GM10248 (cell line): ENCODE data around the gene CELF5.

Experiments used
- CTCF ChIA-PET: fragments of 300-600 bp; sonication (Branson Sonifier 250); formaldehyde crosslinking; extraction: SDS; loops from one replicate; lab custom pipeline; 2021; ENCODE audit warnings: antibody characterized with exemption; lab: Yijun Ruan, JAX
- POLR2A ChIA-PET: fragments of 350-650 bp; sonication (Branson Sonifier 250); formaldehyde crosslinking; extraction: SDS; loops from one replicate; lab custom pipeline; 2020; ENCODE audit warnings: antibody characterized with exemption; lab: Yijun Ruan, JAX
- DNase-seq: peaks from one replicate; pipeline ENCODE4 v3.0.0; 2012; ENCODE audit errors: extremely low spot score
- CTCF ChIP-seq: IDR thresholded peaks from 2 replicates; pipeline ENCODE4 v1.5.1; 2012; ENCODE audit warnings: mild to moderate bottlenecking, low read depth; ENCODE audit errors: extremely low read depth, missing control alignments, control extremely low read depth

CELF5 gene

GRCh38 chr19:3270902-3271301, 46.4 kb downstream of the CELF5 start:
- DNase-seq, result no peak
- POLR2A ChIA-PET, result no interaction called here
- TF ChIP-seq CTCF, result no peak
- CTCF ChIA-PET, result interaction anchor here (1.6 kb wide), 1 partner anchor 34 kb away, joined by 4 read pairs; no protein-coding TSS in a partner anchor

GRCh38 chr19:3272401-3272931, 48.0 kb downstream of the CELF5 start:
- DNase-seq, result no peak
- POLR2A ChIA-PET, result no interaction called here
- CTCF ChIA-PET, result interaction anchor here (1.3 kb wide), 1 partner anchor 32 kb away, joined by 4 read pairs; no protein-coding TSS in a partner anchor
- no peak for TF ChIP-seq CTCF

DNA sequence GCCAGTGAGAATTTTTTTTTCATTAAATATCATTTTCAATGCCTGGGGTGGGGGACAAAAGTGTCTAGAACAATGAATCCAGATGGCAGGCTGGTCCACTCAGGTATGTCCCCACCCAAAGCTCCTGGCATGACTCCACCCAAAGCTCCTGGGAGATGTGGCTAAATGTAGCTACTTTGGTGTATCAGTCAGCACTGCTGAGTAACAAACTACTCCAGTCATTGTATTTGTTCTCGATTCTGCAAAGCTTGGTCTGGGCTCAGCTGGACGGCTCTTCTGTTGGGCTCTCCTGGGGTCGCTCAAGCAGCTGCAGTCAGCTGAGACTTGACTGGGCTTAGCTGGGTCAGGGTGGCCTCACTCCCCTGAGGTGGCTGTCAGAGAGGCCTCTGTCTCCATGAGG, 48.5 kb downstream of the CELF5 start:
- CTCF ChIA-PET, result interaction anchor here (1.1 to 1.3 kb wide), 1 partner anchor 32 kb away, joined by 3 to 4 read pairs; no protein-coding TSS in a partner anchor
- POLR2A ChIA-PET, result no interaction called here
- TF ChIP-seq CTCF, result no peak
- no peak for DNase-seq

DNA sequence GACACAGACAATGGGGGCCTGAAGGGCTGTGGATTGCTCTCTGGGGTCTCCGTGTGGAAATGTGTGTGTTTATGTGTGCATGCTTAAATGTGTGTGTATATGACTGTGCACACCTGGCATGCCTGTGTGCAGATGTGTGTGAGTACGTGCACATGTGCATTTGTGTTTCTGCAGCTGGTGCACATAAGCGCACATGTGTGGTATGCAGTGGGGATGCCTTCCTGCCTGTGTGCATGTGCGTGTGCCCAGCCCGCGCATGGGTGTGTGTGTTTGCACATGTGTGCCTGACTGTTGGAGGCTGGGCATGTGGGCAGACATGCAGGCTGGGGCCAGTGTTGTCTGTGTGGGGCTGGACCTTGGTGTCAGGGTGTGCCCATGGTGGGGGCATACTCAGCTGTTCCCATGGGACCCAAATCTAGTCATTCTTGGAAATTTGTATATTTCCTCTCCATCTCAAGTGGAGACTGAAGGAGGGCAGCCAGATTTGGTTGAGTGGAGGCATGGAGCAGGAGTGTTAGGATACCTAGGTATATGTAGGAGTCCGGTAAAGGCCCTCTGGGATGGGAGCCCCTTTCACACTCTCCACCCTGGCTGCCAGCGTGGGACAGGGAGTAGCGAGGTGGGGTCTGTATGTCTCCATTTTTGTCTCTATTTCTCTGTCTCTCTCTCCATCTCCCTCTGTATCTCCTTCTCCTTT, 49.9 kb downstream of the CELF5 start:
- no peak for TF ChIP-seq CTCF
- no peak for DNase-seq
- ChIA-PET POLR2A (no interaction called here), CTCF (interaction anchor here (1.1 kb wide), 1 partner anchor 31 kb away, joined by 3 read pairs; no protein-coding TSS in a partner anchor)

- POLR2A ChIA-PET, result interaction anchor here (0.7 to 1.7 kb wide), 2 partner anchors 10 to 91 kb away, joined by 6 to 8 read pairs; no protein-coding TSS in a partner anchor
- peak; percentile 63 for TF ChIP-seq CTCF
- DNase-seq, result peak; percentile 78
- CTCF ChIA-PET, result interaction anchor here (0.7 to 1.5 kb wide), 5 partner anchors 10 to 243 kb away, joined by 3 to 6 read pairs (median 3); no protein-coding TSS in a partner anchor
These were observed 50.6 kb downstream of the CELF5 start for GRCh38 chr19:3274942-3275582.
